CD8-positive, alpha-beta memory T cell (primary cell): ENCODE results near the gene AFF2. TPM values are rescaled to one million over a fixed set of nuclear protein-coding genes. Genes with fewer than 3 reads are reported as not detected.

Source experiments
- CTCF ChIA-PET: fragments of 350-600 bp; sonication (Branson Sonifier 250); formaldehyde crosslinking; loops from one replicate; lab custom pipeline; 2021; ENCODE audit warnings: antibody characterized with exemption; lab: Charles Lee
- POLR2A ChIA-PET: fragments of 350-600 bp; sonication (Branson Sonifier 250); formaldehyde crosslinking; loops from one replicate; lab custom pipeline; 2021; ENCODE audit warnings: antibody characterized with exemption; lab: Charles Lee
- DNase-seq, 5 donors: peaks; one replicate each; pipeline versions ENCODE4 v3.0.0 to v3.0.0-alpha.2; 2020 to 2022; ENCODE audit warnings: mixed read lengths in 1 of 5
- H3K27ac ChIP-seq: one replicate; pipeline ENCODE4 v1.7.0; 2013; ENCODE audit warnings: low read depth, mild to moderate bottlenecking, low read length, moderate library complexity
- H3K27me3 ChIP-seq: 2 replicates; pipeline ENCODE4 v1.7.0; 2013; ENCODE audit warnings: low read length, mild to moderate bottlenecking; ENCODE audit not compliant: insufficient read depth, poor library complexity, severe bottlenecking
- H3K36me3 ChIP-seq: 2 replicates; pipeline ENCODE4 v1.7.0; 2013; ENCODE audit warnings: mild to moderate bottlenecking, low read length, moderate library complexity; ENCODE audit not compliant: insufficient read depth
- H3K4me1 ChIP-seq: 2 replicates; pipeline ENCODE4 v1.7.0; 2013; ENCODE audit warnings: mild to moderate bottlenecking, low read length, moderate library complexity; ENCODE audit not compliant: insufficient read depth
- H3K4me3 ChIP-seq: 2 replicates; pipeline ENCODE4 v1.7.0; 2013; ENCODE audit warnings: mild to moderate bottlenecking, low read length
- H3K9me3 ChIP-seq: 2 replicates; pipeline ENCODE4 v1.7.0; 2013; ENCODE audit warnings: mild to moderate bottlenecking, low read length
- H3K27ac Mint-ChIP-seq, 8 donors: one replicate each; pipeline ENCODE4 v1.8.0; 2020 to 2021; ENCODE audit warnings: mixed read lengths in 8 of 8, mild to moderate bottlenecking in 6 of 8, inconsistent platforms in 3 of 8, moderate library complexity in 3 of 8
- H3K27me3 Mint-ChIP-seq, 2 donors: one replicate each; pipeline ENCODE4 v1.8.0; 2020 to 2021; ENCODE audit warnings: mixed read lengths in 2 of 2, mild to moderate bottlenecking in 1 of 2, moderate library complexity in 1 of 2
- H3K36me3 Mint-ChIP-seq, 3 donors: one replicate each; pipeline ENCODE4 v1.8.0; 2020 to 2021; ENCODE audit warnings: mixed read lengths in 3 of 3, inconsistent platforms in 1 of 3, mild to moderate bottlenecking in 1 of 3
- H3K4me1 Mint-ChIP-seq, 3 donors: one replicate each; pipeline ENCODE4 v1.8.0; 2020 to 2021; ENCODE audit warnings: mixed read lengths in 3 of 3, inconsistent platforms in 1 of 3, mild to moderate bottlenecking in 1 of 3
- H3K4me3 Mint-ChIP-seq, 7 donors: one replicate each; pipeline ENCODE4 v1.8.0; 2020 to 2021; ENCODE audit warnings: mixed read lengths in 7 of 7, mild to moderate bottlenecking in 6 of 7, moderate library complexity in 4 of 7, inconsistent platforms in 2 of 7
- H3K9me3 Mint-ChIP-seq, 5 donors: one replicate each; pipeline ENCODE4 v1.8.0; 2020 to 2022; ENCODE audit warnings: mixed read lengths in 5 of 5, mild to moderate bottlenecking in 3 of 5, moderate library complexity in 2 of 5, inconsistent platforms in 1 of 5
- polyA plus RNA-seq: library from polyadenylated mRNA; unstranded; fragments of 300-500 nt; fragmentation: Illumina TruSeq; gene quantifications from one replicate; pipeline ENCODE4 v1.2.3, GENCODE V29; 2021
- total RNA-seq, 2 experiments: library from RNA; stranded (reverse); gene quantifications; one replicate each; pipeline ENCODE4 v1.2.3, GENCODE V29; 2021

The AFF2 gene
- total and polyA plus RNA-seq, 3 experiments from 2014 or later, result 0.27 to 0.33 TPM; not detected in 1

DNA sequence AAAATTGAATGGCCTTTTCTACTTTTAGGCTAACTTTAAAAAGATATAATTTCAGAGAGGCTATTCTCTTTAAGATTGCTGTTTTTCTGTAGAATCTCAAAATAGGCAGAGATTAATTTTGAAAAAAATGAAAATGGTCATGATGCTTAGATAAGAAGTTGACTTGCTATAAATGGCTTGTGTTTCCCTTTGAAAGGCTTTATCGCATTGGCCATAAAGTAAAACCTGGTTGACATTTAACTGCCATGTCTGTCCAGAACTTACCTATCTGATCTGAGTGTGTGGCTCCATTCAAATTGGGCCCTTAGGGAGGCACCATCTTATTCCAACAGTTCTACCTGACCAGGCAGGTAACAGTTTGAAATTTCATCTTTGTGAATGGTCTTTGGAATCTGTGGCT is 56.1 kb downstream of the AFF2 start:
- no peak overlapping the region for H3K4me3 ChIP-seq
- no peaks in the 10 kb centered on the region for H3K27me3 Mint-ChIP-seq
- no peak overlapping the region for H3K27ac Mint-ChIP-seq
- peaks cover 0 to 2% (median 0%) of the 10 kb centered on the region in 5 donors for H3K9me3 Mint-ChIP-seq
- DNase-seq, result no peak
- H3K27me3 ChIP-seq, result no peaks in the 10 kb centered on the region
- CTCF ChIA-PET, result no interaction called here
- no peaks in the 10 kb centered on the region for H3K4me1 Mint-ChIP-seq
- no peaks in the 10 kb centered on the region for H3K36me3 Mint-ChIP-seq
- H3K36me3 ChIP-seq, result no peaks in the 10 kb centered on the region
- POLR2A ChIA-PET, result no interaction called here
- no peaks in the 10 kb centered on the region for H3K4me1 ChIP-seq
- no peaks in the 10 kb centered on the region for H3K9me3 ChIP-seq
- no peak overlapping the region for H3K4me3 Mint-ChIP-seq
- no peak overlapping the region for H3K27ac ChIP-seq

DNA sequence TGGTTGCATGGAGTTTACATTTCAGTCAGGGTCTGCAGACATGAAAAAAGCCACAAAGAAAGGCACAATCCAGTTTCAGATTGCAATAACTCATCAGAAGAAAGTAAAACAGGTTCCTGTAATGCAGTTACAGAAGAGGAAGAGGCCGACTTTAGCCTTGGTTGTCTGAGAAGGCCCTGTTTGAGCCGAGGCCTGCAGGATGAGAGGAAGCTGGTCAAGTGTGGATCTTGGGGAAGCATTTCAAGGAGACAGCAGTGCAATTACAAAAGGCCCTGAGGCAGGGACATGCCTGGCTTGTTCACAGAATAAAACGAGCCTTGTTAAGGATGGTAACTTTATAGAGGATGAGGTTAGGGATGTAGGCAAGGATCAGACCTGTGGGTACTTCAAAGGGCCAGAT is 62.4 kb downstream of the AFF2 start:
- no peaks in the 10 kb centered on the region for H3K36me3 ChIP-seq
- Mint-ChIP-seq H3K27me3 (peaks cover 6% of the 10 kb centered on the region in 2 donors), H3K4me3 (no peak overlapping the region), H3K9me3 (peaks cover 0 to 3% (median 0%) of the 10 kb centered on the region in 5 donors), H3K27ac (no peak overlapping the region), H3K4me1 (no peaks in the 10 kb centered on the region), H3K36me3 (no peaks in the 10 kb centered on the region)
- H3K27ac ChIP-seq, result no peak overlapping the region
- DNase-seq, result no peak
- no peaks in the 10 kb centered on the region for H3K9me3 ChIP-seq
- H3K4me3 ChIP-seq, result no peak overlapping the region
- CTCF ChIA-PET, result no interaction called here
- no peaks in the 10 kb centered on the region for H3K27me3 ChIP-seq
- no peaks in the 10 kb centered on the region for H3K4me1 ChIP-seq
- POLR2A ChIA-PET, result no interaction called here

DNA sequence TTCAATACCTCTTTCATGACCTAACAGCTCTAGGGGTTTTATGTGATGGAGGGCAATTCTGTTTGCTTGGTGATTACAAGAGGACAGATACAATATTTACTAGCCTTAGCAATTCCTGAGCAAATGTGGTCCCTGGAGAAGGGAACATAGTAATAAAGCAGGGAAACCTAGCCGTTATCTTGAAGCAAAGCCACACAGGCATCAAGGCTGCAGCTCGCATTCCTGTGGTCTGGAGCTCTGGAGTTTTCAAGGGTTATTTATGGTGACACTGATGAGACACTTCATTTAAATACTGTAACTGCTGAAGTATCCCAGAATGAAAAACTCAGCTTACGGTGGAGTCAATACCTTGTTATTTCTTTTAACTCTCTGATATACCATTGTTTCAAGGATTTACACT is 66.8 kb downstream of the AFF2 start:
- ChIA-PET POLR2A (no interaction called here), CTCF (interaction anchor here (1.1 kb wide), 1 partner anchor 9 kb away, joined by 3 read pairs; no protein-coding TSS in a partner anchor)
- Histone ChIP-seq H3K27me3 (no peaks in the 10 kb centered on the region), H3K27ac (no peak overlapping the region), H3K4me3 (no peak overlapping the region), H3K9me3 (no peaks in the 10 kb centered on the region), H3K36me3 (no peaks in the 10 kb centered on the region), H3K4me1 (no peaks in the 10 kb centered on the region)
- H3K27ac Mint-ChIP-seq, result no peak overlapping the region
- H3K4me3 Mint-ChIP-seq, result no peak overlapping the region
- DNase-seq, result no peak
- H3K36me3 Mint-ChIP-seq, result no peaks in the 10 kb centered on the region
- no peaks in the 10 kb centered on the region for H3K4me1 Mint-ChIP-seq
- H3K9me3 Mint-ChIP-seq, result no peaks in the 10 kb centered on the region
- H3K27me3 Mint-ChIP-seq, result peaks cover 6% of the 10 kb centered on the region in 2 donors

DNA sequence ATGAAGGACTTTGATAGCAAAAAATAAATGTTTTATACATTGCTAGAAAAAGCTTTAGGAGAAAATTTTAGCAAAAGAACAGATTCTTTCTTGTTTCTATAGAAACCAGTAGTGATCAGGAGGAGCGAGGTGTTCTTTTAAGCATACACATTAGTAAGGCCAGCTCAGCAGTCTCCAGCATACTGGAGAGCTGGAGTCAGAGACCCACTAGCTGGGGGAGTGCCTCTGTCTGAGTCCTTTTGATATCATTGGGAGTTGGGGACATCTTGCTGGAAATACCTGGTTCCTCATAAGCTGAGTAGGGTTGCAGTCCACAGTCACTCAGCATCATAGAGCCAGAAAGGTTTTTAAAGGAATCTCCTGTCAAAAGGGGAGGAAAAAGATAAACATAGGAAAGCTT is 67.4 kb downstream of the AFF2 start:
- POLR2A ChIA-PET, result no interaction called here
- Histone ChIP-seq H3K4me3 (no peak overlapping the region), H3K36me3 (no peaks in the 10 kb centered on the region), H3K27me3 (no peaks in the 10 kb centered on the region), H3K27ac (no peak overlapping the region), H3K9me3 (no peaks in the 10 kb centered on the region), H3K4me1 (no peaks in the 10 kb centered on the region)
- CTCF ChIA-PET, result no interaction called here
- H3K27me3 Mint-ChIP-seq, result peaks cover under 1 to 6% of the 10 kb centered on the region in 2 donors
- H3K36me3 Mint-ChIP-seq, result no peaks in the 10 kb centered on the region
- no peak overlapping the region for H3K27ac Mint-ChIP-seq
- no peak for DNase-seq
- H3K4me1 Mint-ChIP-seq, result no peaks in the 10 kb centered on the region
- no peaks in the 10 kb centered on the region for H3K9me3 Mint-ChIP-seq
- no peak overlapping the region for H3K4me3 Mint-ChIP-seq

DNA sequence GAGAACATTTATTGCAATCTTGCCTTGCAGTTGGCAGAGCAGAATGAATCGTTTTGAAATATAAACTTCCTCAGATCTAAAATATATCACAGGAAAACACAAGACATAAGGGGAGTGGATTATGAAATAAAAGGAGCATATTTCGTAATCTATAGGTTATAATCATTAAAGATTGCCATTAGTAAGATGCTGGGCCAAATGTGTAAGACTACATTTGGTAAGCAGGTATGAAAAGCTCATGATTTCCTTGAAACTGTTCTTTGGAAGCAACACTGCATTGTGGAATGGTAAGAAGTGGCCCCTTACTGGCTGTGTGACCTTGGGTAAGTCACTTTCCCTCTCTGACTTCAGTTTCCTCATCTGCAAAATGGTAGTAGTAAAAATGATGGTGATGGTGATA is 68.3 kb downstream of the AFF2 start:
- Mint-ChIP-seq H3K36me3 (no peaks in the 10 kb centered on the region), H3K27me3 (peaks cover 0 to 6% of the 10 kb centered on the region in 2 donors), H3K4me1 (no peaks in the 10 kb centered on the region), H3K9me3 (no peaks in the 10 kb centered on the region), H3K4me3 (no peak overlapping the region), H3K27ac (no peak overlapping the region)
- ChIA-PET CTCF (no interaction called here), POLR2A (no interaction called here)
- H3K9me3 ChIP-seq, result no peaks in the 10 kb centered on the region
- no peaks in the 10 kb centered on the region for H3K27me3 ChIP-seq
- no peaks in the 10 kb centered on the region for H3K4me1 ChIP-seq
- no peak overlapping the region for H3K4me3 ChIP-seq
- no peak for DNase-seq
- H3K27ac ChIP-seq, result no peak overlapping the region
- H3K36me3 ChIP-seq, result no peaks in the 10 kb centered on the region

DNA sequence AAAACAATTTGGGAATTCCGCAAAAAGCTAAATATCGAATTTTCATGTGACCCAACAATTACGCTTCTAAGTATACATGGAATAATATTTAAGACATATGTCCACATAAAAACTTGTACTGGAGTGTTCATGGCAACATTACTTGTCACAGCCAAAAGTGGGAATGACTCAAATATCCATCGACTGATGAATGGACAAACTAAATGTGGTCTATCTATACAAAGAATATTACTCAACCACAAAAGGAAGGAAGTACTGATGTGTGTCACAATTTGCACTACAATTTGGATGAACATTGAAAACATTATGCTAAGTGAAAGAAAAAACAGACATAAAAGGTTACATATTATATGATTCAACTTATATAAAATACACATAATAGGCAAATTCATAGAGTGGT is 71.9 kb downstream of the AFF2 start:
- POLR2A ChIA-PET, result no interaction called here
- H3K9me3 ChIP-seq, result no peaks in the 10 kb centered on the region
- H3K27ac Mint-ChIP-seq, result no peak overlapping the region
- CTCF ChIA-PET, result no interaction called here
- no peaks in the 10 kb centered on the region for H3K36me3 ChIP-seq
- H3K4me3 Mint-ChIP-seq, result no peak overlapping the region
- H3K9me3 Mint-ChIP-seq, result no peaks in the 10 kb centered on the region
- peaks cover 0 to 2% of the 10 kb centered on the region in 2 donors for H3K27me3 Mint-ChIP-seq
- no peak for DNase-seq
- no peaks in the 10 kb centered on the region for H3K4me1 ChIP-seq
- no peaks in the 10 kb centered on the region for H3K36me3 Mint-ChIP-seq
- no peaks in the 10 kb centered on the region for H3K27me3 ChIP-seq
- H3K4me3 ChIP-seq, result no peak overlapping the region
- no peak overlapping the region for H3K27ac ChIP-seq
- no peaks in the 10 kb centered on the region for H3K4me1 Mint-ChIP-seq

DNA sequence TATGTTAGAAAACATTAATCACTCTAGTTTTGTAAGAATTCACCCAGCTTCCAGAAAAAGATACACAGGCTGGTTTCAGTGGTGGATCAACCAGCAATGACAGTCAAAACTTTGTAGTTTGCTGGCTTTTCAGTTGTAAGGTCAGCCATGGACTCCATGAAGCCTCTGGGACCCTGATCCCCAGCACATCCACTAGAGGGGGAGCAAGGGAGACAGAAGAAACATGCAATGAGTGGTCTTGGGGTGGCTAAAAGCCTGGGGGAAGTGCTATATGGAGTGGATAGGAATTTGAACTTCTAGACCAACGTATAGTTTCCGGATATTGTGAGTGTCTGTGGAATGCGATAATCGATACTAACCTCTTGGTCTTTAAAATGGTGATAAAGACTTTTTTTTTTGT is 72.7 kb downstream of the AFF2 start:
- no peak overlapping the region for H3K4me3 Mint-ChIP-seq
- POLR2A ChIA-PET, result no interaction called here

DNA sequence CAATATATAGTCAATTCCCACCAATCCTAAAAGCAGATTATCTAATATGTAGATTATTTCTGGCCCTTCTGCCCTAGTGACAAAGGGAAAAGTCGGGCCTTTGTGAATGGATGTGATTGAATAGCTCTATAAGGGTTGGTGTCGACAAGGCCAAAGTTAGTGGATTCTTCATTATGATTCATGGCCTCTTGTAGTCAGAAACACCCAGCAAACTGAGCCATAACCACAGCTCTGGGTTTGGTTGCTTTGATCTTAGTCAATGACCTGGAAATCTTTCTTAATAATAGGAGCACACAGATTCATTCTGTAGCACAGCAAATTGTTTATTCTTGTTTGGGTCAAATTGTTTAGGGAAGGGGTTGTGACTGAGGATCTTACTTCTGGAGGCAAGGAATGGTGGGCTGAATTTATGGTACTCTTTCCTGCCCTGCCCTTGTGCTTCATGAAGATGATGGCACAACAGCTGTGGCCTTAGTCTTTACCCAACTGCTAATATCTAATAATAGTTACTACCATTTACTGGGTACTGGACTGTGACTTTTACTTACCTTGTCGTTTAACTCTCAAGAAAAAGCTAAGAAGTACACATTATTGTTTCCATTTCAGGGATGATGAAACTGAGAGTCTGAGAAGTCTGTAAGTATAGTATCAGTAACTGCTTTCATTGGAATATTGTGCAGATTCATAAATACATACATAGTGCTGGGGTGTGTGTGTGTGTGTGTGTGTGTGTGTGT is 74.0 kb downstream of the AFF2 start:
- no peaks in the 10 kb centered on the region for H3K36me3 ChIP-seq
- H3K27ac ChIP-seq, result no peak overlapping the region
- ChIA-PET POLR2A (no interaction called here), CTCF (no interaction called here)
- no peak overlapping the region for H3K27ac Mint-ChIP-seq
- DNase-seq, result no peak
- no peak overlapping the region for H3K4me3 Mint-ChIP-seq
- H3K27me3 Mint-ChIP-seq, result no peaks in the 10 kb centered on the region
- H3K4me3 ChIP-seq, result no peak overlapping the region
- no peaks in the 10 kb centered on the region for H3K9me3 Mint-ChIP-seq
- no peaks in the 10 kb centered on the region for H3K9me3 ChIP-seq
- no peaks in the 10 kb centered on the region for H3K4me1 Mint-ChIP-seq
- H3K36me3 Mint-ChIP-seq, result no peaks in the 10 kb centered on the region
- H3K4me1 ChIP-seq, result no peaks in the 10 kb centered on the region
- no peaks in the 10 kb centered on the region for H3K27me3 ChIP-seq

More for the DNA sequence above, 72.7 kb downstream of the AFF2 start:
- no peaks in the 10 kb centered on the region for H3K4me1 ChIP-seq
- no peaks in the 10 kb centered on the region for H3K27me3 ChIP-seq
- Mint-ChIP-seq H3K4me1 (no peaks in the 10 kb centered on the region), H3K27ac (no peak overlapping the region), H3K9me3 (no peaks in the 10 kb centered on the region), H3K27me3 (no peaks in the 10 kb centered on the region), H3K36me3 (no peaks in the 10 kb centered on the region)
- no peak for DNase-seq
- no peaks in the 10 kb centered on the region for H3K36me3 ChIP-seq
- no peaks in the 10 kb centered on the region for H3K9me3 ChIP-seq
- CTCF ChIA-PET, result no interaction called here
- H3K27ac ChIP-seq, result no peak overlapping the region
- H3K4me3 ChIP-seq, result no peak overlapping the region
